Measurements from ENCODE around the gene NDEL1. TPM values are rescaled to one million over a fixed set of nuclear protein-coding genes. Genes with fewer than 3 reads are reported as not detected.

The NDEL1 gene
- polyA plus RNA-seq, 3 donors, result 29.8 to 58.3 (median 39.7) TPM

- no peaks in the 10 kb centered on the region for H3K4me1 ChIP-seq (ENCODE audit: control insufficient read depth in 1 of 2, insufficient read depth in 2 of 2, low read length in 2 of 2)
- H3K27me3 ChIP-seq (ENCODE audit: control insufficient read depth in 2 of 2, insufficient read depth in 2 of 2, low read length in 2 of 2), result no peaks in the 10 kb centered on the region
- H3K36me3 ChIP-seq (replicated peaks in 1 of 2; ENCODE audit: control insufficient read depth in 1 of 2, insufficient read depth in 2 of 2, low read length in 2 of 2), result no peaks in the 10 kb centered on the region
- intact Hi-C loops (cut with micrococcal nuclease), result no loop called here
- H3K4me2 ChIP-seq (replicated peaks; ENCODE audit: extremely low read depth, low read length, poor library complexity, severe bottlenecking), result no peak overlapping the region
- Mint-ChIP-seq H3K27me3 (ENCODE audit: low read depth in 3 of 3) (peaks cover 0 to 1% (median 0%) of the 10 kb centered on the region in 3 donors), H3K4me3 (no peak overlapping the region), H3K9me3 (peaks cover 0 to 3% (median 0%) of the 10 kb centered on the region in 7 donors), H3K27ac (no peak overlapping the region), H3K4me1 (no peaks in the 10 kb centered on the region), H3K36me3 (no peaks in the 10 kb centered on the region)
- no peaks in the 10 kb centered on the region for H4K20me1 ChIP-seq (ENCODE audit: insufficient read depth, low read length)
- TF ChIP-seq, protein P1, sequence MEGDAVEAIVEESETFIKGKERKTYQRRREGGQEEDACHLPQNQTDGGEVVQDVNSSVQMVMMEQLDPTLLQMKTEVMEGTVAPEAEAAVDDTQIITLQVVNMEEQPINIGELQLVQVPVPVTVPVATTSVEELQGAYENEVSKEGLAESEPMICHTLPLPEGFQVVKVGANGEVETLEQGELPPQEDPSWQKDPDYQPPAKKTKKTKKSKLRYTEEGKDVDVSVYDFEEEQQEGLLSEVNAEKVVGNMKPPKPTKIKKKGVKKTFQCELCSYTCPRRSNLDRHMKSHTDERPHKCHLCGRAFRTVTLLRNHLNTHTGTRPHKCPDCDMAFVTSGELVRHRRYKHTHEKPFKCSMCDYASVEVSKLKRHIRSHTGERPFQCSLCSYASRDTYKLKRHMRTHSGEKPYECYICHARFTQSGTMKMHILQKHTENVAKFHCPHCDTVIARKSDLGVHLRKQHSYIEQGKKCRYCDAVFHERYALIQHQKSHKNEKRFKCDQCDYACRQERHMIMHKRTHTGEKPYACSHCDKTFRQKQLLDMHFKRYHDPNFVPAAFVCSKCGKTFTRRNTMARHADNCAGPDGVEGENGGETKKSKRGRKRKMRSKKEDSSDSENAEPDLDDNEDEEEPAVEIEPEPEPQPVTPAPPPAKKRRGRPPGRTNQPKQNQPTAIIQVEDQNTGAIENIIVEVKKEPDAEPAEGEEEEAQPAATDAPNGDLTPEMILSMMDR (IDR thresholded peaks at IDR 0.05), result no peak
- WGBS (ENCODE audit: insufficient coverage), result 100% methylated on average over 5 of the region's 8 CpGs
- H2AFZ ChIP-seq (ENCODE audit: insufficient read depth, low read depth, low read length, poor library complexity, severe bottlenecking), result no peak overlapping the region
- H3K9ac ChIP-seq (ENCODE audit: insufficient read depth, low read length, poor library complexity, severe bottlenecking), result no peak overlapping the region
- no peak for DNase-seq
- no peak overlapping the region for H3K4me3 ChIP-seq (replicated peaks in 1 of 3; ENCODE audit: low read depth in 2 of 3, low read length in 3 of 3)
- H3K79me2 ChIP-seq (ENCODE audit: insufficient read depth, low read length), result no peaks in the 10 kb centered on the region
- H3K9me3 ChIP-seq (replicated peaks in 1 of 2; ENCODE audit: control insufficient read depth in 1 of 2, insufficient read depth in 1 of 2, low read length in 2 of 2), result no peaks in the 10 kb centered on the region
- H3K27ac ChIP-seq (ENCODE audit: low read depth in 1 of 2, low read length in 2 of 2), result no peak overlapping the region
These were observed 64.9 kb downstream of the NDEL1 start for GRCh38 chr17:8500609-8501008.

DNA sequence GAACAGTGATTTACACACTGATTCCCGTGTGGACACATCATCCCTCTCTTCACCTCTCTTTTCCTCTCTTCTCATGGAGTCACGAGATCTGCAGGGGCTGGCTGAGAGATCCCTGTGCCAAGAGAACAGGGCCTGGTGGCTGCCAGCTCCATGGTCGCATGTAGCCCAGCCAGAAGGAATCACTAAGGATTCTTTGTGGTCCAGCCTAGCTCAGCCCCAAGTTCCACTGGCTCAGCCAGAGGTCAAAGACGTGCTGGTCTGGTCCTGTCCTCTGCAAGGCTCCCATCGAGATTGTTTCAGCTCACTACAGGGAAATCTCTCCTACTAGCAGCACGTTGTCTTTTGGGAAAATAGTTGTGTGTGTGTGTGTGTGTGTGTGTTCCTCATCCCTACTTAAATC is 66.4 kb downstream of the NDEL1 start:
- Mint-ChIP-seq H3K36me3 (no peaks in the 10 kb centered on the region), H3K27ac (no peak overlapping the region)
- WGBS (ENCODE audit: insufficient coverage), result 93% methylated on average over 4 of the region's 6 CpGs

More for the DNA sequence above, 66.4 kb downstream of the NDEL1 start:
- TF ChIP-seq, protein P1 (IDR thresholded peaks at IDR 0.05), result no peak
- Mint-ChIP-seq H3K4me1 (no peaks in the 10 kb centered on the region), H3K27me3 (ENCODE audit: low read depth in 3 of 3) (peaks cover 0 to 1% (median 0%) of the 10 kb centered on the region in 3 donors), H3K4me3 (no peak overlapping the region), H3K9me3 (peaks cover 0 to 3% (median 0%) of the 10 kb centered on the region in 7 donors)
- no peaks in the 10 kb centered on the region for H4K20me1 ChIP-seq (ENCODE audit: insufficient read depth, low read length)
- H3K4me3 ChIP-seq (replicated peaks in 1 of 3; ENCODE audit: low read depth in 2 of 3, low read length in 3 of 3), result no peak overlapping the region
- no peaks in the 10 kb centered on the region for H3K36me3 ChIP-seq (replicated peaks in 1 of 2; ENCODE audit: control insufficient read depth in 1 of 2, insufficient read depth in 2 of 2, low read length in 2 of 2)
- H3K4me1 ChIP-seq (ENCODE audit: control insufficient read depth in 1 of 2, insufficient read depth in 2 of 2, low read length in 2 of 2), result no peaks in the 10 kb centered on the region
- H2AFZ ChIP-seq (ENCODE audit: insufficient read depth, low read depth, low read length, poor library complexity, severe bottlenecking), result no peak overlapping the region
- no peak for DNase-seq
- H3K79me2 ChIP-seq (ENCODE audit: insufficient read depth, low read length), result no peaks in the 10 kb centered on the region
- H3K9ac ChIP-seq (ENCODE audit: insufficient read depth, low read length, poor library complexity, severe bottlenecking), result no peak overlapping the region
- no peaks in the 10 kb centered on the region for H3K9me3 ChIP-seq (replicated peaks in 1 of 2; ENCODE audit: control insufficient read depth in 1 of 2, insufficient read depth in 1 of 2, low read length in 2 of 2)
- intact Hi-C loops (cut with micrococcal nuclease), result no loop called here
- H3K27ac ChIP-seq (ENCODE audit: low read depth in 1 of 2, low read length in 2 of 2), result no peak overlapping the region
- H3K4me2 ChIP-seq (replicated peaks; ENCODE audit: extremely low read depth, low read length, poor library complexity, severe bottlenecking), result no peak overlapping the region
- H3K27me3 ChIP-seq (ENCODE audit: control insufficient read depth in 2 of 2, insufficient read depth in 2 of 2, low read length in 2 of 2), result no peaks in the 10 kb centered on the region
